DOHH2 (cell line): Measurements from ENCODE around the gene BTBD6.

ENCODE experiments used
- CTCF ChIP-seq: fragments of 200-600 bp; sonication (generic); IDR thresholded peaks from one replicate; pipeline ENCODE4 v1.5.1; 2014; ENCODE audit warnings: antibody characterized with exemption, mild to moderate bottlenecking, low read depth, low read length; ENCODE audit not compliant: poor library complexity, severe bottlenecking
- EZH2phosphoT487 ChIP-seq: fragments of 200-600 bp; sonication (generic); IDR thresholded peaks from 2 replicates; pipeline ENCODE4 v1.6.1; 2017; ENCODE audit warnings: borderline replicate concordance, mild to moderate bottlenecking, antibody characterized with exemption, low read length, moderate library complexity, mixed read lengths

- no peak for TF ChIP-seq CTCF
- TF ChIP-seq EZH2phosphoT487: no peak
These were observed 49.7 kb upstream of the BTBD6 start for GRCh38 chr14:105198588-105198987.
